ENCODE measurements around the gene HOXA3.

The HOXA3 gene

DNA sequence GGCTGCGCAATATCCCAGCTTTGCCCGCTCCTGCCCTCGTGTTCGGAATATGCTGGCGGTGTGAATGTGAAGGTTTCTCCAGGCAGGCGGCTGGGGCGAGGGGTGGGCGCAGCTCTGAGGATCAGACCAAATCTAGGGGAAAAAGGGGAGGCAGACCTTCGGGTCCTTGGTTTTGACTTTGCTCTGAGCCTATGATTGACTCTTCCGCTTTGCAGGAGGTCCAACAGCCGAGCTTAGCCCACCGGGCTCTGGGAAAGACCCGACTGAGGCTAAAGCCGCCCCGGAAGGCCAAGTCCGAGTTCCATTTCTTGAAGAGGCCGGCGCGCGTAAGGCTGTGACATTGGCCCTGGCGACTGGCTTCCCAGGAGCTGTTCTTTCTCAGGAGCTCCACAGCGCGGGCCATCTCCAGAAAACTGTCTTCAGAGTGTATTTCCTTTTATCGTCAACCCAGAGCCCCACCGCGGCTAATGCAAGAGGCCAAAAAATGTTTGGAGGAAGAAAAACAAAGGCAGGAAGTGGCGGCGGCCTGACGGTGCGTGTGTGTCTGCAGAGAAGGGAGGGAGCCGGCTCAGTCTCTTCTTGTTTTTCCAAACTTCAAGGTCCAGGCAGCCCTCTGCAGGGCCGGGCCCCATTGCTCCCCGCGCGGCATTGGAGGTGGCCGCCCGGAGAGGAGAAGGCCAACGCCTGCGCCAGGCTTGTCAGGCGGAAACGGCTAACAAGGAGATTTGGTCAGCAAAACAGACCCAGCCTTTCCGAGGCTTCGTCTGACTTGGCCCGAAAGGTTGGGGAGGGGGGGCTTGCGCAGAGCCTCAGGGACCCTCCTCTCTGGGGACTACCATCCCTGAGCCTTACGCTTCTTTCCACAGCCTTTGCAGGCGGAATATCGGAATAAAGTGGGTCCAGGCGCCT lies 36.3 kb upstream of the HOXA3 start:
- TF ChIP-seq, protein P1, sequence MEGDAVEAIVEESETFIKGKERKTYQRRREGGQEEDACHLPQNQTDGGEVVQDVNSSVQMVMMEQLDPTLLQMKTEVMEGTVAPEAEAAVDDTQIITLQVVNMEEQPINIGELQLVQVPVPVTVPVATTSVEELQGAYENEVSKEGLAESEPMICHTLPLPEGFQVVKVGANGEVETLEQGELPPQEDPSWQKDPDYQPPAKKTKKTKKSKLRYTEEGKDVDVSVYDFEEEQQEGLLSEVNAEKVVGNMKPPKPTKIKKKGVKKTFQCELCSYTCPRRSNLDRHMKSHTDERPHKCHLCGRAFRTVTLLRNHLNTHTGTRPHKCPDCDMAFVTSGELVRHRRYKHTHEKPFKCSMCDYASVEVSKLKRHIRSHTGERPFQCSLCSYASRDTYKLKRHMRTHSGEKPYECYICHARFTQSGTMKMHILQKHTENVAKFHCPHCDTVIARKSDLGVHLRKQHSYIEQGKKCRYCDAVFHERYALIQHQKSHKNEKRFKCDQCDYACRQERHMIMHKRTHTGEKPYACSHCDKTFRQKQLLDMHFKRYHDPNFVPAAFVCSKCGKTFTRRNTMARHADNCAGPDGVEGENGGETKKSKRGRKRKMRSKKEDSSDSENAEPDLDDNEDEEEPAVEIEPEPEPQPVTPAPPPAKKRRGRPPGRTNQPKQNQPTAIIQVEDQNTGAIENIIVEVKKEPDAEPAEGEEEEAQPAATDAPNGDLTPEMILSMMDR (IDR thresholded peaks at IDR 0.05; ENCODE audit: extremely low read depth, insufficient read depth, missing control alignments), result no peak
- in situ Hi-C loops (cut with MboI; ENCODE audit: low pct_unique_long_range_greater_than_20kb, low sequenced_read_pairs, unreplicated experiment), result no loop called here
- DNase-seq (ENCODE audit: low spot score), result no peak

DNA sequence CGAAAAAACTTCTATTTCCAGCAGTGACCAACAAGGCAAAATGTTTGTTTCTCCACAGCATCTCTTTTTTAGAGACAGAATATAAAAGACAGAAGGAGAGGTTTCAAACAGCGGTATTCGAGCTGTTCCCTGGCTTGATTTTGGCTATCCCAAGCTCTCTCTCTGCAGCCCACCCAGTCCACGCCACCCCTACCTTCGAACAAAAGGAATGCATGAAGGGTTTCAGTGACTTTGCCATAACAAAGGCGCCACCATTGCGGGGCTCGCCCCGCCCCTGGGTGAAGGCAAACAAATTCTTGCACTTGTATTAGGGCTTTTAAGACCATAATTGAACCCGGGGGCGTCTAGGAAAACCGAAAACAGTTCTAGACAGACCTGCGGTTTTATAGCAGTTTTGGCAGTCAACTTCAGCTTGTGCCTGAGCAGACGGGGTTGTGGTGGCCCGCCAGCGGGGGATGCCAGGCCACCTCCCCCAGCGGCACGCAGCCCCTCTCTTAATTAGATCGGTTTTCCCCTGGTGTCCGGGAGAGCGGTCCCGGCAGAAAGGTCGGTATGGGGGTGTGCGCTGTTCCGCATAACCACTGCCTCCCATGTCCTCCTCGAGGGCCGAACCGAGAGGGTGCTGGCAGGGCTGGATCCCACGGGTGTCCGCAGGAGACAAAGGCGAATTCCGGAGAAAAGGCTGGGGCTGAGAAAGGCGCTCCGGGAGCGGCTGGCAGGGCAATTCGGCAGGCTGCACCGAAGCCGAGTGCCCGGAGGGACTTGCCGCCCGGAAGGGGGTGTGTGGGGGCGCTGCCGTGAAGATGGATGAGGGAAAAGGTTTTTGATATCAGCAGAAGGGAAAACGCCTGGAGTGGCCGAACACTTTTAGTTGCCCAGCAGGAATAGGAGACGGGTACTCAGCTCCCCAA lies 35.3 kb upstream of the HOXA3 start:
- in situ Hi-C loops (cut with MboI; ENCODE audit: low pct_unique_long_range_greater_than_20kb, low sequenced_read_pairs, unreplicated experiment), result no loop called here
- TF ChIP-seq, protein P1 (IDR thresholded peaks at IDR 0.05; ENCODE audit: extremely low read depth, insufficient read depth, missing control alignments), result no peak
- no peak for DNase-seq (ENCODE audit: low spot score)

DNA sequence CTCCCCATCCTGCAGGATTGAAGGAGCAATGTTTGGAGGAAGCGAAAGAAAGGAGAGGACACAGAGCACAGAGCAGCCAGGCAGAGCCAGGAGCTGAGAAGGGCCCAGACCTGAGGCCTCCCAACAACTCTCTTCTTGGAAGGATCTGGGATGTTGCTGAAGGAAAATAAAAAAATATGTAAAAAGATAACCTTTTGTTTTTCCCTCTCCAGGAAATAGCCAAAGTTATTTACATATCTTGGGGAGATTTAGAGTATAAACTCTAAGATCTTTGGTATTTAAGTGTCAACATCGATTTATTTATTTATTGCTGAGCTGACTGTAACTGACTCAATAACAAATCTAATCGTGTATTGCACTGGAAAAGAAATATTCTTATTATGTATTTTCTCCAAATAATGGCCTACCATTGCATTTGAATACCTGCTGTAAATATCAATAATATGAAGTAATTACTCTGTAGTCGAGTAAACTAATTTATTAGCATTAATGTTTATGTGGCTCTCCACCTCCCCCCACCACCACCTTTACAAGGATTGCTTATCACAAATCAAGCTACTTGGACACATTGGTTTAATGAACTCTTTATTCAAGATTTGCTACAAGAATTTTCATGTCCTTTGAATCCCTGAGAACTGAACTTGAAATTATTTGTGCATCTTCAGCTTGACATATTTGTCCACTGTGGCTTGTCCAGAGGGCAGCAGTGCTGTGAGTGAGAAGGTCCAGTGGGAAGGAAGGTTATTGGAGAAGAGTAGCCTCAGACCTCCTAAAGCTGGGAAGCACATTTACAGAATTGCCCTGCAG lies 34.5 kb upstream of the HOXA3 start:
- TF ChIP-seq, protein P1 (IDR thresholded peaks at IDR 0.05; ENCODE audit: extremely low read depth, insufficient read depth, missing control alignments), result no peak
- no peak for DNase-seq (ENCODE audit: low spot score)
- in situ Hi-C loops (cut with MboI; ENCODE audit: low pct_unique_long_range_greater_than_20kb, low sequenced_read_pairs, unreplicated experiment), result no loop called here

DNA sequence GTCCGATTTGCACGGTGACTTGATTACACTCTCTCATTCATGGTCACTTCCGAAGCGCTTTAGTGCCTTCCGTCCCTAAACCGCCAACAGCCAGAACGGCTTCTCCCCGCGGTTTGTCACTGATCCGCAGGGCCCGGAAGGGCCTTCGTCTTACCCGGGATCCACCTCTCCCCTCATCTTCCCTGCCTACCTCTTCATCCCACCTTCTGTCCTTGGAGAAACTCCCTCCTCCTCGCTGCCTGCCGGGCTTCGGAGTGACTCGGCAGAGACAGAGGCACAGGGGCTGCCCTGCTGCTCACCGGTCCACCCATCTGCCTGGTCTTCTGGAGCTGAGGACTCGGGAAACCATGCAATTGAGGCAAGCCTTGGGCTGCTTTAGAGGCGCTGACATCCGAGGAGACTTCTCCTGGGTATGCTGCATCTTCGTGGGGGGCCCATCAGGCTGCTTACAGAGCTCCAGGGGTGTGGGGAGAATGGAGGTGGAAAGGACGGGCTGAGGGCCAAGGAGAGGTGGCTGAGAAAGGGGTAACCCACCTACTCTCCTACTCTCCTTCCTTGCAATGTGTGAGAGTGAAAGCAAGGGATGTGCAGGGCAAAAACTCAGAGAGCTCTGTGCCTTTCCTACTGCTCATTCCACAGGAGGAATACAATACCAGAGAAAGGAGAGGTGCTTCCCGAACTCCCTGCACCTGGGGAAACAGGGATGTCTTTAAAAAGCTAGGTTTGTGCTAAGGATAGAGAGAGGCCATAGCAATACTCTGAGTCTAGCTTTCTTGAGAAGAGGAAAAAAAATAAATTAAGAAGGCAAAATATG lies 33.7 kb upstream of the HOXA3 start:
- no peak for DNase-seq (ENCODE audit: low spot score)
- in situ Hi-C loops (cut with MboI; ENCODE audit: low pct_unique_long_range_greater_than_20kb, low sequenced_read_pairs, unreplicated experiment), result no loop called here
- TF ChIP-seq, protein P1 (IDR thresholded peaks at IDR 0.05; ENCODE audit: extremely low read depth, insufficient read depth, missing control alignments), result no peak

DNA sequence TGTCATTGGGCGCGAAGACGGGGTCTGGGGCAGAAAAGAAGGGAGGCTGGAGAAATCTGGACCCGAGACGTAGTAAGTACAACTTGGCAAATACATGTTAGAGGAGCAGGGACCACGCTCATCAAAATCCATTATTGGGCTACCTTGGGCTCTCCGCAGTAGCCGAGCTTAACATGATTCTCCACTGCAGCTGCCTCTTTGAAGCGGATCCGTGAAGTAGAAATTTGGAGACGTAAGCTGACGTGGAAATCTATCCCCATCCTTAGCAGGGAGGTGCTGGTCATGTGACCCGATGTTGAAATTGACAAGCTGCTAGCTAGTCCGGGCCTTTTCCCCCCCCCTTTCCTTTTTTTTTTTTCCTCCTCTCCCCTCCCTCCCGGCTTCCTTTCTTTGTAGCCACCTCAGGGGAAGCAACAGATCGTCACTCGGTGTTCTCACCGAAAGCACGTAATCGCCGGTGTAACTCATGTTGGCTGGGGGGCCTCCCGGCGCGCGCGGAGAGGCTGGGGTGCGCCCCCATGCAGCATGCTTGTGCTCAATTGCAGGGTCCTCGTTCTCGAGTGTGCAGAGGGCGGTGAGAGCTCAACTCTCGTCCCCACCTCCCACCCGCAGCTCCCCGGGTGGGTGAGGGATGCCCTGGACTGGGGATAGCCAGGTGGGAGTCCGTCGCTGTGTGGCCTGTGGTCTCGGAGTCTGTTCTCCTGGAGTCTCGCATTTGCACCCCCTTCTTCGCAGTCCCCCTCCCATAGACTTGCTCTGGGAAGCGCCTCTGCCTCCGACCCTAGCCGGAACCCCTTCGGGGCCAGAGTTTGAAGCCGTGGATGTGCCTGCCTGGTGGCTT lies 32.9 kb upstream of the HOXA3 start, which contains the start of gene HOXA11:
HOXA11 (minus strand) TSS at position 220 of the 841 bp plus-strand sequence; CDS start at position 132, 88 bp downstream.
- TF ChIP-seq, protein P1 (IDR thresholded peaks at IDR 0.05; ENCODE audit: extremely low read depth, insufficient read depth, missing control alignments), result no peak
- DNase-seq (ENCODE audit: low spot score), result no peak
- in situ Hi-C loops (cut with MboI; ENCODE audit: low pct_unique_long_range_greater_than_20kb, low sequenced_read_pairs, unreplicated experiment), result no loop called here
